ENCODE results near the gene PRUNE2.

DNA sequence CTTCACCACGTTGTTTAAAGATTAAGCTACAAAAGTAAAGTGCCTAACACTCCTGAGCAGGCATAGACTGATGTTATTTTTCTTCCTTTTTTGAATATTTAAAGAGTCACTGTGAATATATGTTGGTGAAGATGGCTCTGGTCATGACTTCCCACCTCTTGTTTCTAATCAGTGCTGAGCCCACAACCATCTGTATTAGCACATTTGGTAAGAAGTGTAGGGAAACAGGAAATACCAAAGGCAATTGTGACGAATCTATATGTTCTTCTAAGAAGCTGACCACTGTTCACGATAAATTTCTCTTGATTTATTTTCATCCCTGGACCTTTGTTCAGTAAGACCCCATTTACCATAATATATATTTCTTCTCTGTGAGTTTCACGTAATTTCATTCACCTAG lies 249.9 kb downstream of the PRUNE2 start:
- TF ChIP-seq POLR2AphosphoS5 (IDR thresholded peaks at IDR 0.05; ENCODE audit: low read depth, low read length) = no peak
- TF ChIP-seq, protein P1, sequence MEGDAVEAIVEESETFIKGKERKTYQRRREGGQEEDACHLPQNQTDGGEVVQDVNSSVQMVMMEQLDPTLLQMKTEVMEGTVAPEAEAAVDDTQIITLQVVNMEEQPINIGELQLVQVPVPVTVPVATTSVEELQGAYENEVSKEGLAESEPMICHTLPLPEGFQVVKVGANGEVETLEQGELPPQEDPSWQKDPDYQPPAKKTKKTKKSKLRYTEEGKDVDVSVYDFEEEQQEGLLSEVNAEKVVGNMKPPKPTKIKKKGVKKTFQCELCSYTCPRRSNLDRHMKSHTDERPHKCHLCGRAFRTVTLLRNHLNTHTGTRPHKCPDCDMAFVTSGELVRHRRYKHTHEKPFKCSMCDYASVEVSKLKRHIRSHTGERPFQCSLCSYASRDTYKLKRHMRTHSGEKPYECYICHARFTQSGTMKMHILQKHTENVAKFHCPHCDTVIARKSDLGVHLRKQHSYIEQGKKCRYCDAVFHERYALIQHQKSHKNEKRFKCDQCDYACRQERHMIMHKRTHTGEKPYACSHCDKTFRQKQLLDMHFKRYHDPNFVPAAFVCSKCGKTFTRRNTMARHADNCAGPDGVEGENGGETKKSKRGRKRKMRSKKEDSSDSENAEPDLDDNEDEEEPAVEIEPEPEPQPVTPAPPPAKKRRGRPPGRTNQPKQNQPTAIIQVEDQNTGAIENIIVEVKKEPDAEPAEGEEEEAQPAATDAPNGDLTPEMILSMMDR (IDR thresholded peaks at IDR 0.05 in 2 of 3, conservative IDR thresholded peaks at IDR 0.05 in 1 of 3; ENCODE audit: borderline replicate concordance in 1 of 3, insufficient read depth in 1 of 3, low read depth in 2 of 3, low read length in 2 of 3) = no peak
- no peak for TF ChIP-seq CEBPB (IDR thresholded peaks at IDR 0.05; ENCODE audit: low read depth)
- TF ChIP-seq JUND (IDR thresholded peaks at IDR 0.05) = no peak
- no peak for TF ChIP-seq ELF1 (IDR thresholded peaks at IDR 0.05; ENCODE audit: borderline replicate concordance, low read depth)
- TF ChIP-seq, protein P2, sequence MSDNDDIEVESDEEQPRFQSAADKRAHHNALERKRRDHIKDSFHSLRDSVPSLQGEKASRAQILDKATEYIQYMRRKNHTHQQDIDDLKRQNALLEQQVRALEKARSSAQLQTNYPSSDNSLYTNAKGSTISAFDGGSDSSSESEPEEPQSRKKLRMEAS (IDR thresholded peaks at IDR 0.05) = no peak

All from HCT116 (cell line).